ENCODE data around the gene BDKRB2. TPM values are rescaled to one million over a fixed set of nuclear protein-coding genes. Genes with fewer than 3 reads are reported as not detected.

Gene BDKRB2
- polyA plus RNA-seq, 1 donor from 2014 or later: not detected

GRCh38 chr14:96221109-96221650 is 16.5 kb downstream of the BDKRB2 start:
- Histone ChIP-seq H3K27me3 (ENCODE audit: insufficient read depth, low read depth, low read length) (no peaks in the 10 kb centered on the region), H2AFZ (ENCODE audit: low read depth, low read length) (no peak overlapping the region)

GRCh38 chr14:96221841-96222240 is 17.2 kb downstream of the BDKRB2 start:
- H3K27ac ChIP-seq (ENCODE audit: low read length): no peak overlapping the region
- H3K4me2 ChIP-seq (ENCODE audit: low read length): no peak overlapping the region
- H3K27me3 ChIP-seq (ENCODE audit: insufficient read depth, low read depth, low read length): no peaks in the 10 kb centered on the region
- no peaks in the 10 kb centered on the region for H4K20me1 ChIP-seq (ENCODE audit: insufficient read depth)
- H3K9me3 ChIP-seq (ENCODE audit: low read length): no peaks in the 10 kb centered on the region
- no peaks in the 10 kb centered on the region for H3K36me3 ChIP-seq (ENCODE audit: insufficient read depth, low read length)
- H3K9me2 ChIP-seq (ENCODE audit: insufficient read depth, low read length): no peaks in the 10 kb centered on the region
- no peak overlapping the region for H3K4me3 ChIP-seq (ENCODE audit: low read length)
- no peaks in the 10 kb centered on the region for H3K79me2 ChIP-seq (replicated peaks; ENCODE audit: insufficient read depth, low read length)
- H3F3A ChIP-seq (ENCODE audit: insufficient read depth, low read length, poor library complexity, severe bottlenecking): no peaks in the 10 kb centered on the region
- H2AFZ ChIP-seq (ENCODE audit: low read depth, low read length): no peak overlapping the region
- no peak overlapping the region for H3K9ac ChIP-seq (ENCODE audit: low read length)
- TF ChIP-seq, protein P1, sequence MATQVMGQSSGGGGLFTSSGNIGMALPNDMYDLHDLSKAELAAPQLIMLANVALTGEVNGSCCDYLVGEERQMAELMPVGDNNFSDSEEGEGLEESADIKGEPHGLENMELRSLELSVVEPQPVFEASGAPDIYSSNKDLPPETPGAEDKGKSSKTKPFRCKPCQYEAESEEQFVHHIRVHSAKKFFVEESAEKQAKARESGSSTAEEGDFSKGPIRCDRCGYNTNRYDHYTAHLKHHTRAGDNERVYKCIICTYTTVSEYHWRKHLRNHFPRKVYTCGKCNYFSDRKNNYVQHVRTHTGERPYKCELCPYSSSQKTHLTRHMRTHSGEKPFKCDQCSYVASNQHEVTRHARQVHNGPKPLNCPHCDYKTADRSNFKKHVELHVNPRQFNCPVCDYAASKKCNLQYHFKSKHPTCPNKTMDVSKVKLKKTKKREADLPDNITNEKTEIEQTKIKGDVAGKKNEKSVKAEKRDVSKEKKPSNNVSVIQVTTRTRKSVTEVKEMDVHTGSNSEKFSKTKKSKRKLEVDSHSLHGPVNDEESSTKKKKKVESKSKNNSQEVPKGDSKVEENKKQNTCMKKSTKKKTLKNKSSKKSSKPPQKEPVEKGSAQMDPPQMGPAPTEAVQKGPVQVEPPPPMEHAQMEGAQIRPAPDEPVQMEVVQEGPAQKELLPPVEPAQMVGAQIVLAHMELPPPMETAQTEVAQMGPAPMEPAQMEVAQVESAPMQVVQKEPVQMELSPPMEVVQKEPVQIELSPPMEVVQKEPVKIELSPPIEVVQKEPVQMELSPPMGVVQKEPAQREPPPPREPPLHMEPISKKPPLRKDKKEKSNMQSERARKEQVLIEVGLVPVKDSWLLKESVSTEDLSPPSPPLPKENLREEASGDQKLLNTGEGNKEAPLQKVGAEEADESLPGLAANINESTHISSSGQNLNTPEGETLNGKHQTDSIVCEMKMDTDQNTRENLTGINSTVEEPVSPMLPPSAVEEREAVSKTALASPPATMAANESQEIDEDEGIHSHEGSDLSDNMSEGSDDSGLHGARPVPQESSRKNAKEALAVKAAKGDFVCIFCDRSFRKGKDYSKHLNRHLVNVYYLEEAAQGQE (IDR thresholded peaks at IDR 0.05; ENCODE audit: borderline replicate concordance): no peak
- TF ChIP-seq SMC3 (conservative IDR thresholded peaks at IDR 0.05; ENCODE audit: poor library complexity) (no peak), EP300 (conservative IDR thresholded peaks at IDR 0.05; ENCODE audit: poor library complexity, severe bottlenecking) (no peak)

More at GRCh38 chr14:96221109-96221650, 16.5 kb downstream of the BDKRB2 start:
- Histone ChIP-seq H3K4me2 (ENCODE audit: low read length) (no peak overlapping the region), H3K79me2 (replicated peaks; ENCODE audit: insufficient read depth, low read length) (no peaks in the 10 kb centered on the region), H4K20me1 (ENCODE audit: insufficient read depth) (no peaks in the 10 kb centered on the region), H3K36me3 (ENCODE audit: insufficient read depth, low read length) (no peaks in the 10 kb centered on the region), H3K4me3 (ENCODE audit: low read length) (no peak overlapping the region), H3K9me3 (ENCODE audit: low read length) (no peaks in the 10 kb centered on the region), H3K9me2 (ENCODE audit: insufficient read depth, low read length) (no peaks in the 10 kb centered on the region), H3K27ac (ENCODE audit: low read length) (no peak overlapping the region), H3F3A (ENCODE audit: insufficient read depth, low read length, poor library complexity, severe bottlenecking) (no peaks in the 10 kb centered on the region), H3K9ac (ENCODE audit: low read length) (no peak overlapping the region)
- TF ChIP-seq MXI1 (conservative IDR thresholded peaks at IDR 0.05; ENCODE audit: poor library complexity, severe bottlenecking) (no peak), SMC3 (conservative IDR thresholded peaks at IDR 0.05; ENCODE audit: poor library complexity) (no peak), POLR2AphosphoS5 (IDR thresholded peaks at IDR 0.05) (no peak), TAF1 (IDR thresholded peaks at IDR 0.05; ENCODE audit: low read depth) (no peak), RAD21 (conservative IDR thresholded peaks at IDR 0.05) (no peak), EZH2 (IDR thresholded peaks at IDR 0.05; ENCODE audit: borderline replicate concordance, insufficient read depth, low read length, poor library complexity, severe bottlenecking) (no peak), EP300 (conservative IDR thresholded peaks at IDR 0.05; ENCODE audit: poor library complexity, severe bottlenecking) (no peak)
- TF ChIP-seq, protein P1 (IDR thresholded peaks at IDR 0.05; ENCODE audit: borderline replicate concordance): no peak
- TF ChIP-seq, protein P2, sequence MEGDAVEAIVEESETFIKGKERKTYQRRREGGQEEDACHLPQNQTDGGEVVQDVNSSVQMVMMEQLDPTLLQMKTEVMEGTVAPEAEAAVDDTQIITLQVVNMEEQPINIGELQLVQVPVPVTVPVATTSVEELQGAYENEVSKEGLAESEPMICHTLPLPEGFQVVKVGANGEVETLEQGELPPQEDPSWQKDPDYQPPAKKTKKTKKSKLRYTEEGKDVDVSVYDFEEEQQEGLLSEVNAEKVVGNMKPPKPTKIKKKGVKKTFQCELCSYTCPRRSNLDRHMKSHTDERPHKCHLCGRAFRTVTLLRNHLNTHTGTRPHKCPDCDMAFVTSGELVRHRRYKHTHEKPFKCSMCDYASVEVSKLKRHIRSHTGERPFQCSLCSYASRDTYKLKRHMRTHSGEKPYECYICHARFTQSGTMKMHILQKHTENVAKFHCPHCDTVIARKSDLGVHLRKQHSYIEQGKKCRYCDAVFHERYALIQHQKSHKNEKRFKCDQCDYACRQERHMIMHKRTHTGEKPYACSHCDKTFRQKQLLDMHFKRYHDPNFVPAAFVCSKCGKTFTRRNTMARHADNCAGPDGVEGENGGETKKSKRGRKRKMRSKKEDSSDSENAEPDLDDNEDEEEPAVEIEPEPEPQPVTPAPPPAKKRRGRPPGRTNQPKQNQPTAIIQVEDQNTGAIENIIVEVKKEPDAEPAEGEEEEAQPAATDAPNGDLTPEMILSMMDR (IDR thresholded peaks at IDR 0.05; ENCODE audit: poor library complexity, severe bottlenecking): no peak
